Measurements from ENCODE around the gene SSB.
A peak's percentile ranks its signal among the peaks of the same experiment; 100 is the strongest.
"Not testable (repeated sequence)": the region's sequence is repeated elsewhere in the genome, so short reads cannot be mapped to it uniquely, and the experiment has no call there.

Gene SSB

GRCh38 chr2:169782513-169782912 lies 16.2 kb upstream of the SSB start:
- DNase-seq, result no peak

DNA sequence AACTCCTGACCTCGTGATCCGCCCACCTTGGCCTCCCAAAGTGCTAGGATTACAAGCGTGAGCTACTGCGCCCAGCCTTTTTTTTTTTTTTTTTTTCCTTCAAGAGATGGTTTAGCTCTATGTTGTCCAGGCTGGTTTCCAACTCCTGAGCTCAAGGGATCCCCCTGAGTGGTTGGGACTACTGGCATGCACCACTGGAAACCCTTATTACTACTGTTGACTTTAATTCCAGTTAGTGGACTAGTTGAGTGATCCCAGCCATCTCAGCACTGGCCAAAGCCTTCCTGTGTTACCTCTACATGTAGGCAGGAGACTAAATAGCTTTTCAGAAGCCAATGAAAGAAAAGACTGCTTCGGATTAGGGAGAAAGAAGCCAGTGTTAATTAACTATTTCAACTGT lies 8.1 kb upstream of the SSB start:
- no peak for DNase-seq

GRCh38 chr2:169795181-169795580 lies 3.5 kb upstream of the SSB start:
- no peak for DNase-seq

GRCh38 chr2:169796441-169796840 lies 2.2 kb upstream of the SSB start:
- DNase-seq, result no peak

DNA sequence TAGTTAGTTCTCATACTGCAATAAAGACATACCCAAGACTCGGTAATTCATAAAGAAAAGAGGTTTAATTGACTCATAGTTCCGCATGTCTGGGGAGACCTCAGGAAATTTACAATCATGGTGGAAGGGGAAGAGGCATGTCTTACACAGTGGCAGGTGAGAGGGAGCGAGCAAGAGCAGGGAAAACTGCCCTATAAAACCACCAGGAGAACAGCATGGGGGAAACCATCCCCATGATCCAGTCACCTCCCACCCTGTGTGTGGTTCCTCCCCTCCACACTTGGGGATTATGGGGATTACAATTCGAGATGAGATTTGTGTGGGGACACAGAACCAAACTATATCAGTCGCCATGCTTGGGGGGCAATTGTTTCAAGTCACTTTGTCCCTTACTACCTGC lies 1.1 kb upstream of the SSB start:
- no peak for DNase-seq

DNA sequence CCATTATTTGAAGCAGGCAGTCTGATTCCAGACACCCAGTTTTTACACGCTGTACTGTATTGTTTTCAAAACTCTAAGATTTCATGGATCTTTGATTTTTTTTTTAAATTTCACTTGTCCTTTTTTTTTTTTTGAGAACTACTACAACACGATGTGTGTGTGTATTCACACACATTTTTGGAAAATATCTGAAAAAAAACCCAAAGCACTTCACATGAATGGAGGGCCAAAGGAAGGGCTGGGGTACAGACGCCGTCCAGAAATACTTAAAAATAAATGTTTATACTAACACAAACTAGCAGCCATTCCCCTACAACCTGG lies 314 bp upstream of the SSB start:
- DNase-seq, result no peak

DNA sequence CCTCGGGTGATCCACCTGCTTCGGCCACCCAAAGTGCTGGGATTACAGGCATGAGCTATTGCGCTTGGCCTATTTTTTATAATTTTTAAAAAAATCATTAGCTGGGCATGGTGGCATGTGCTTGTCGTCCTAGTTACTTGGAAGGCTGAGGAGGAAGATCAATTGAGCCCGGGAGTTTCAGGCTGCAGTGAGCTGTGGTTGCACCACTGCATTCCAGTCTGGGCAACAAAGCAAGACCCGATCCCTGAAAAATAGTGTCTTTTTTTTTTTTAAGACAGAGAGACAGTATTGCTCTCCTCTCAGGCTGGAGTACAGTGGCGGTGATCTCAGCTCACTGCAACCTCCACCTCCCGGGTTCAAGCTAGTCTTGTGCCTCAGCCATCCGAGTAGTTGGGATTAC lies 4.8 kb downstream of the SSB start:
- DNase-seq, result no peak

DNA sequence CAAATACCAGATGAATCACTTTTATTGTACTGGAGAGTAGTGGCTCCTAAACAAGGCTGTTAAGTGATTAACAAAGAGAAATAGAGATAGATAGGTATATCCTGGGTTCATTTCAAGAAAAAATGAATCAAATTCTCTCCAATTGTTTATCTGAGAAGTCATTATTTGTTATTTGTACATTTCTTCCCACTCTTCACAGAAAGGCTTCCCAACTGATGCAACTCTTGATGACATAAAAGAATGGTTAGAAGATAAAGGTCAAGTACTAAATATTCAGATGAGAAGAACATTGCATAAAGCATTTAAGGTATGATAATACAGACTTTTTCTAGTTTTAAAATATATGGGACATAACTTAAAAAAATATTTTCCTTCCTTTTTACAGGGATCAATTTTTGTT lies 7.9 kb downstream of the SSB start:
- DNase-seq, result no peak

- DNase-seq, result no peak
Observed at GRCh38 chr2:169808221-169808620, 9.6 kb downstream of the SSB start.

DNA sequence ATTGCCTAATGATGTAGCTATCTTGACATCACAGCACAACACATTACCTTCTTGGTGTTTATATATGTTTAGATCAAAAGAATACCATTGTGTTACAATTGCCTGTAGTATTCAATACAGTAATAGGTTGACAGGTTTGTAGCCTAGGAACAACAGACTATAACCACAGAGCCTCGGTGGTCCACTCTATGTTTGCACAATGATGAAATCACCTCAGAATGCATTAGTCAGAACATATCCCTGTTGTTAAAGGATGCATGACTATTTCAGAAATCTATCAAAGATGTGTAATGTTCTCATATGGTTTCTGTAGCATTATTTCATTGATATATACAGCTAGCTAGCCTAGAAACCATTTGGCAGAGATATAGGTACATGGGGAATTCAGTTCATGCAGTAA lies 17.2 kb downstream of the SSB start:
- DNase-seq, result no peak

DNA sequence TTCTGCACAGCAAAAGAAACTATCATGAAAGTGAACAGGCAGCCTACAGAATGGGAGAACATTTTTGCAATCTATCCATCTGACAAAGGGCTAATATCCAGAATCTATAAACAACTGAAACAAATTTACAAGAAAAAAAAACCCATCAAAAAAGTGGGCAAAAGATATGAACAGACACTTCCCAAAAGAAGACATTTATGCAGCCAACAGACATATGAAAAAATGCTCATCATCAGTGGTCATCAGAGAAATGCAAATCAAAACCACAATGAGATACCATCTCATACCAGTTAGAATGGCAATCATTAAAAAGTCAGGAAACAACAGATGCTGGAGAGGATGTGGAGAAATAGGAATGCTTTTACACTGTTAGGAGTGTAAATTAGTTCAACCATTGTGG lies 18.3 kb downstream of the SSB start:
- not testable (repeated sequence) for DNase-seq

GRCh38 chr2:169817369-169817768 lies 18.7 kb downstream of the SSB start:
- DNase-seq, result not testable (repeated sequence)

- no peak for DNase-seq
Observed at GRCh38 chr2:169818241-169818640, 19.6 kb downstream of the SSB start.

- DNase-seq, result no peak
Observed at GRCh38 chr2:169819106-169819505, 20.4 kb downstream of the SSB start.

DNA sequence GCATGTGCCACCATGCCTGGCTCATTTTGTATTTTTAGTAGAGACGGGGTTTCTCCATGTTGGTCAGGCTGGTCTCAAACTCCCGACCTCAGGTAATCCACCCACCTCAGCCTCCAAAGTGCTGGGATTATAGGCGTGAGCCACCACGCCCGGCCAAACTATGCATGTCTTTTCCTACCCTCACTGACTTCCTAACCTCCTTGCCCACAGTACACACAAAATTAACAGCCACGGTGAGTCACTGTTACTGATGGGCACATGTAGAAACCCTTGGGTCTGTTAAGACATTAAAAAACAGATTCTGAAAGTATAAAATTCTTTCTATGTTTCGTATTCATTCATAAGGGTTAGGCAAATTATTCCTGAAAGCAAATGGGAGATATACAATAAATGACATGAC lies 21.4 kb downstream of the SSB start:
- DNase-seq, result not testable (repeated sequence)

- no peak for DNase-seq
Observed at GRCh38 chr2:169822036-169822435, 23.4 kb downstream of the SSB start.

DNA sequence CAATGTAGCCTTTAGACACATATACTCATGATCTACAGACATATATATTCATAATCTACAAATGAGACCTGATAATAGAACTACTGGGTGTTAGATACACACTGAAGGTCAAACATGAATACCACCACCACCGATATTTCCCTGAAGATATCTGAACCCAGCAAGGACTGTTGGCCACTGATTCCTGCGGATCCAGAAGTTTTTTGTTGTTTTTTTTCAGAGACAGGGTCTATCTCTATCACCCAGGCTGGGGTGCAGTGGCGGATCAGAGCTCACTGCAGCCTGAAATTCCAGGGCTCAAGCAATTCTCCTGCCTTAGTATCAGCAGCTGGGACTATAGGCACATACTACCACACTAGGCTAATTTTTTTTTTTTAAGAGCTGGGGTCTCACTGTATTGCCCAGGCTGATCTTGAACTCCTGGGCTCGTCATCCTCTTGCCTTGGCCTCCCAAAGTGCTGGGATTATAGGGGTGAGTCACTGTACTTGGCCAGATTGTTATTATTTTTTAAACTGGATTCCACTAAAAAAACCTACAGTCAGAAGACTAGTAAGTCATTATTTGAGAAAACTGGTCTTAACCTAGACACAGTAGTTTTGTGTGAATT lies 24.2 kb downstream of the SSB start:
- no peak for DNase-seq

- DNase-seq, result no peak
Observed at GRCh38 chr2:169823996-169824372, 25.3 kb downstream of the SSB start.

DNA sequence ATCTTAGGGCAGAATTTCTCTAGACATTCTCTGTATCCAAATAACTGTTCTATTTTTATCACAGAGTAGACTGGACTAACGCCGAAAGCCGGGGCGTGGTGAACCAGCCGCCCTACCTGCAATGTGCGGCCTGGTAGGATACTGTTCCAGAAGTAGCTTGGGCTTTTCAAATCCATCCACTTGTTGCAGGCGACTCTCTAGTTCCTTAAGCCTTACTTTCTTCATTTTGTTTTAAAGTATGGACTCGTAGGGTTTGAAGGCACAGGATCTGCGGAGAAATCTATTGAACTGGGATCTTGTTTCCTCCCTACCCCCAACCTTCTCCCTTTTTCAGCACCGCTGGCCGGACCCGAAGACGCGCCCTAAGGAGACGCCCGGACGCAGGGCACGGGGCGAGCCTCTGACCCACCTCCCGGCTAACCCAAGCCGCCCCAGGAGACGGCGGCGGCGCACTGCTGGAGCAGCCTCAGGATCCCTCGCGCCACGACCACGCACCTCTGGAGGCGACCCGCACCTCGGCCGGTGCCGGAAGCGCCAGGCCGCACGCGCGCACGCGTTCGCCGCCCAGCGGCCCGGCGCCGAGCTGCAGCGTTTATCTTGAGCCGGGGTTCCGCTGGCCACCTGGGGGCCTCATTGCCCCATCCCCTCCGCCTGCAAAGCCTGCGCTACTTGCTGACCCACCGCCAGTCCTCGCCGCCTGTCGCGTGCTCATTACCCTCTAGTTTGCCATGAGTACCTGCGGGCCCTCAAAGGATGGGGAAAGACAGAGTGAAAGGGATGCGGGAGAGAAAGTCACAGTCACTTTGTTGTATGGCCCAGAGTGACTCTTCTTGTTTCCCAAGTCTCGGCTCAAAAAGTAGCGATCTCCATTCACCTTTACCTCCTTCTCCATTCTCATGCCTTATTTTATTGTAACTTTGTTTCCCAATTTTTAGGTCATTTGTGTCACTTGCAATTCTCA lies 26.0 kb downstream of the SSB start, which contains the start of gene METTL5:
TSS of gene METTL5 (minus strand) at position 533 of the 961 bp plus-strand sequence. CDS start at position 225, 308 bp downstream.
- DNase-seq, result peak; percentile 68

DNA sequence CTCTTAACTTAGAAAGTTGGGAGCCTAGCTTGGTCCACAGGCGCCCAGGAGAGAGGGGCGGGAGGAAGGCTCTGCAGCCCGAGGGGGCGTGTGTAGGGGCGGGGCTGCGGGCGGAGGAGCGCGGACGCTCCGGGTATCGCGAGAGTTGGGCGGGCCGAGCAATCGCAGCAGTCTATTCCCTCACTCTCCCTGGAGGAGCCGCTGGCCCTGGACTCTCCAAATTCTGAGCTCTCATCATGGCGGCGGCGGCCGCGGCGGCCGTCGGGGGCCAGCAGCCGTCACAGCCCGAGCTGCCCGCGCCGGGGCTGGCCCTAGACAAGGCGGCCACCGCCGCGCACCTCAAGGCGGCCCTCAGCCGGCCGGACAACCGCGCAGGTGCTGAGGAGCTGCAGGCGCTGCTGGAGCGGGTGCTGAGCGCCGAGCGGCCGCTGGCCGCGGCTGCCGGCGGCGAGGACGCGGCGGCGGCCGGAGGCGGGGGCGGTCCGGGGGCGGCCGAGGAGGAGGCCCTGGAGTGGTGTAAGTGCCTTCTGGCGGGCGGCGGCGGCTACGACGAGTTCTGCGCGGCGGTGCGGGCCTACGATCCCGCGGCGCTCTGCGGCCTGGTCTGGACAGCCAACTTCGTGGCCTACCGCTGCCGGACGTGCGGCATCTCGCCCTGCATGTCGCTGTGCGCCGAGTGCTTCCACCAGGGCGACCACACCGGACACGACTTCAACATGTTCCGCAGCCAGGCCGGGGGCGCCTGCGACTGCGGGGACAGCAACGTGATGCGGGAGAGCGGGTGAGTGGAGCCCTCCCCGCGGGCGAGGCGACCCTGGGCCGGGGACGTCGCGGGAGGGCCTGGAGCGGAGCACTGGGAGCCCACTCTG lies 28.8 kb downstream of the SSB start, which contains the start of gene UBR3:
TSS of gene UBR3 (plus strand) at position 183 of the 869 bp plus-strand sequence. CDS start at position 237, 54 bp downstream.
- DNase-seq, result peak; percentile 87

GRCh38 chr2:169828141-169828811 lies 29.6 kb downstream of the SSB start:
- peak; percentile 17 for DNase-seq

DNA sequence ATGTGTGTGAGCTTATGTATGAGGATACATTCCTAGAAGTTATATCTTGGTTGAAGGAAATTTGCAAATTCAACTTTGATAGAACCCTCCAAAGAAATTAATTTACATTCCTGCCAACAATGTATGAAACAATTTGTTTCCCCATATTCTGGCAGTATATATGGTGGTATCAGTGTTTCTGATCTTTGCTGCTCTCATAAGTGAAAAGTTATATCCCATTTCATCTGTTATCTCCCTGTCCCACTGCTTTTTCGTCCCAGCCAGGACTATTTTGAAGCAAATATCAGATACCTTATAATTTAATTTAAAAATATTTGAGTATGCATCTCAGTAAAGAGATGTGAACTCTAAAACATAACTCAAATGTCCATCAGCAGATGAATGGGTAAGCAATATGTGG lies 35.7 kb downstream of the SSB start:
- no peak for DNase-seq

Data from NCI-H1092 treated with DMSO at 0.1 percent for 48 hours (cell line).